ENCODE measurements around the gene SPEM2.

The SPEM2 gene

GRCh38 chr17:7425316-7425715 lies at the start of gene SPEM2:
Gene SPEM2 (plus strand): TSS chr17:7425616. CDS start chr17:7425689, 73 bp downstream.
- DNase-seq (ENCODE audit: low spot score) = no peak

DNA sequence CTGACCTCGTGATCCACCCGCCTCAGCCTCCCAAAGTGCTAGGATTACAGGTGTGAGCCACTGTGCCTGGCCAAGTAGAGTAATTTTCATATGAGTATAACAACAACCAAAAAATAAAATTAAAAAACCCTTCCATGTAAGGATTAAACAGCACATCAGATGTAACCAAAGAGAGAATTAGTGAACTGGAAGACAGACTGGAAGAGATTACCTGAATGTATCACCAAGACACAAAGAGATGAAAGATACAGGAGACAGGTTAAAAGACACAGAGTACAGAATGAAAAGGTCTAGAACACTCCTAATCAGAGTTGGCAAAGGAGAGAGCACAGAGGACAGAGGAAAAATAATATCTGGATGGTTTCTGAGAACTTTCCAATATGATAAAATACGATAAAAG lies 46.3 kb upstream of the SPEM2 start:
- no peak for DNase-seq (ENCODE audit: low spot score)

GRCh38 chr17:7380321-7380720 lies 45.1 kb upstream of the SPEM2 start:
- DNase-seq (ENCODE audit: low spot score) = no peak

GRCh38 chr17:7380855-7381683 lies 44.3 kb upstream of the SPEM2 start, which contains the start of gene TNK1:
Gene TNK1 (plus strand): TSS chr17:7381089. CDS start chr17:7382927, 1,838 bp downstream.
- DNase-seq (ENCODE audit: low spot score) = no peak

DNA sequence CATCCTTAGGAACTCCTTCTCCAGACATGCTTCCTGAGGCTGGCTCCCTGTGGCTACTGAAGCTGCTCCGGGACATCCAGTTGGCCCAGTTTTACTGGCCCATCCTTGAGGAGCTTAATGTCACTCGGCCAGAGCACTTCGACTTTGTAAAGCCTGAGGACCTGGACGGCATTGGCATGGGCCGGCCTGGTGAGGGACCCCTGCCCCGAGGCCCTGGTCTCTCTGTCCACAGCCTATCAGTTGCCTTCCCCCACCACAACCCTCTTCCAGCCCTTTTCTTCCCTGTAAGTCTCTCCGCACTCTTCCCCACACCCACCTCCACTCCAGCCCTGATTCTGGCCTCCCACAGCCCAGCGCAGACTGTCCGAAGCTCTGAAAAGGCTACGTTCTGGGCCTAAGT lies 42.5 kb upstream of the SPEM2 start:
- DNase-seq (ENCODE audit: low spot score) = no peak

DNA sequence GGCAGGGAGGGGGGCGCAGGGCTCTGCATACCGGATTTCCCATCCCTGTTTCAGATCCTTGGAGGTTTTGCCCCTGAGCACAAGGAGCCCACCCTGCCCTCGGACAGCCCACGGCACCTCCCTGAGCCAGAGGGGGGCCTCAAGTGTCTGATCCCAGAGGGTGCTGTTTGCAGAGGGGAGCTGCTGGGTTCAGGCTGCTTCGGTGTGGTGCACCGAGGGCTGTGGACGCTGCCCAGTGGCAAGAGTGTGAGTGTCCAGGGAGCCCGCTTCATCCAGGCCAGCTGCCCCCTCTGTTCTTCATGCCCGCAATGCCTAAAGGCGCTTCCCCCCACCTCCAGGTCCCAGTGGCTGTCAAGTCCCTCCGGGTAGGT lies 42.1 kb upstream of the SPEM2 start:
- DNase-seq (ENCODE audit: low spot score) = no peak

- DNase-seq (ENCODE audit: low spot score) = no peak
Measured at GRCh38 chr17:7383742-7384488, 41.5 kb upstream of the SPEM2 start.

DNA sequence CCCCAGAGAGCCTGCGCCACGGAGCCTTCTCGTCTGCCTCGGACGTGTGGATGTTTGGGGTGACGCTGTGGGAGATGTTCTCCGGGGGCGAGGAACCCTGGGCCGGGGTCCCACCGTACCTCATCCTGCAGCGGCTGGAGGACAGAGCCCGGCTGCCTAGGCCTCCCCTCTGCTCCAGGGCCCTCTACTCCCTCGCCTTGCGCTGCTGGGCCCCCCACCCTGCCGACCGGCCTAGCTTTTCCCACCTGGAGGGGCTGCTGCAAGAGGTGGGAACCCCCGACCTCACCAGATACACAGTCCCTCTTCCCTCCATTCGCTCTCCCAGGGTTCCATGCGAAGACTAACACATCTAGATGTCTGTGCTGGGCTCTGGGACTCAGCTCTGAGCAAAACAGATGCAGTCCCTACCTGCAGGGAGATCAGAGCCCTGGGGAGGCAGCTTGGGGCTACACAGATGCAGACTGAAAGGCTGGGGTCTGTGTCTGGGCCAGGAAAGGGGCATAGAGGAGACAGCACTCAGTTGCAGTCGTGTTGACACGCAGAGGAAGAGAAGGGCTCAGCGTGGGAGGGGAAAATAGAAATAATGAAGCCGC lies 40.8 kb upstream of the SPEM2 start:
- DNase-seq (ENCODE audit: low spot score) = no peak

DNA sequence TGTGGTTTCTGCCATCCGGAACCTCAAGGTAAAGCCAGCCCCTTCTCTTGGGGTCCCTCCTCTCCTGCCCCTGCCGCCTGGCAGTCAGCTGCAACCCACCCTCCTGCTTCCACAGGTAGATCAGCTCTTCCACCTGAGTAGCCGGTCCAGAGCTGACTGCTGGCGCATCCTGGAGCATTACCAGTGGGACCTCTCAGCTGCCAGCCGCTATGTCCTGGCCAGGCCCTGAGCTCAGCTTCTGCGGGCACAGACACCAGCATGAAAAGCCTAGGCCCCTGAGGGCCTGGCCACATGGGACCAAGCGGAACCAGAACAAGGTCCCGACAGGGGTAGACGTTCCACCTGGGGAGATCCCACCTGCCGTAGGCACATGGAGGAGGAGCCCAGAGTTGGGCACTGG lies 36.6 kb upstream of the SPEM2 start:
- no peak for DNase-seq (ENCODE audit: low spot score)

DNA sequence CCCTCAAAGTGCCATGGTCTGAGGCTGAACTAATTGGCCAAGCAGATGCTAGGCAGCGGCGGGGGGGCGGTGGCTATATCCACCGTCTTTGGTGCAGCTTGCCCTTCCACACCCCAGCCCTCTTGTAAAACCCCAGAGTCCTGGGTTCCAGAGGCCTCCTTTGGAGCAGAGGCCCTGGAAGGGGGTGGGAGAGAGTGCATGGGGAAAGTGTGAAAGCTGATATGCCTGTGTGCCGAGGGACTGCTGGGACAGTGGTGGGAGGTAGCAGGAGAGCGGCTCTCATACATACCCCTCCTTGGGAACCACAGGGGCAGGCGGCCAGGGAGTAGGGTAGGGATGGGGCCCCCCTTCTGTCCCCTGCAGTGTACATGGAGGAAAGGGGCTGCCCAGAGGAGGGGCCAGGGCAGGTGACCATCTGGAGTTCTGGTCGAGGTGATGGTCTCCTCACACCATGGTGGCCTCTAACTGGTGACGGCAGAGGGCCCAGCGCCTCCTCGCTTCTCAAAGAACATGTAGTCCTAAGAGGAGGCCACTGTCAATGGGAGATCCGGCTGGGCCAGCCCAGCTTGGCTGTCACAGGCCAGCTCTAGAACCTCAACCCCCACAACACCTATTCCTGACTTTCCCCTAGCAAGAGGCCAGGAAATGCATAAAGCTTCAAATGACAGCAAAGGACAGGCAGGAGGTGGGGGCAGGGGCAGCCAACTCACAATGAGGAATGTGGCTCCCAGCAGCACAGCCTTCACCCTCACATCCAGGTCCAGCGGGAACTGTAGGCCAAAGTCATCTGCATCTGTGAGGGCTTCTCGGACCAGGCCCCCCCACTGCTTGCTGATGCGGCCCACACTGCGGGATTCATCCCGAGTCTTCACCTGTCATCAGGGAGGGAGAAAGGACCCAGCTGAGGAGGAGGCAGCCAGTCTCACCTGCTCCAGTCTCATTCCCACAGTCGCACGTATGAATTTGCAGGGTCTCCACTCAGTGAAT lies 35.2 kb upstream of the SPEM2 start:
- no peak for DNase-seq (ENCODE audit: low spot score)

- no peak for DNase-seq (ENCODE audit: low spot score)
Measured at GRCh38 chr17:7391307-7391706, 34.1 kb upstream of the SPEM2 start.

GRCh38 chr17:7392696-7393612 lies 32.5 kb upstream of the SPEM2 start:
- DNase-seq (ENCODE audit: low spot score) = no peak

DNA sequence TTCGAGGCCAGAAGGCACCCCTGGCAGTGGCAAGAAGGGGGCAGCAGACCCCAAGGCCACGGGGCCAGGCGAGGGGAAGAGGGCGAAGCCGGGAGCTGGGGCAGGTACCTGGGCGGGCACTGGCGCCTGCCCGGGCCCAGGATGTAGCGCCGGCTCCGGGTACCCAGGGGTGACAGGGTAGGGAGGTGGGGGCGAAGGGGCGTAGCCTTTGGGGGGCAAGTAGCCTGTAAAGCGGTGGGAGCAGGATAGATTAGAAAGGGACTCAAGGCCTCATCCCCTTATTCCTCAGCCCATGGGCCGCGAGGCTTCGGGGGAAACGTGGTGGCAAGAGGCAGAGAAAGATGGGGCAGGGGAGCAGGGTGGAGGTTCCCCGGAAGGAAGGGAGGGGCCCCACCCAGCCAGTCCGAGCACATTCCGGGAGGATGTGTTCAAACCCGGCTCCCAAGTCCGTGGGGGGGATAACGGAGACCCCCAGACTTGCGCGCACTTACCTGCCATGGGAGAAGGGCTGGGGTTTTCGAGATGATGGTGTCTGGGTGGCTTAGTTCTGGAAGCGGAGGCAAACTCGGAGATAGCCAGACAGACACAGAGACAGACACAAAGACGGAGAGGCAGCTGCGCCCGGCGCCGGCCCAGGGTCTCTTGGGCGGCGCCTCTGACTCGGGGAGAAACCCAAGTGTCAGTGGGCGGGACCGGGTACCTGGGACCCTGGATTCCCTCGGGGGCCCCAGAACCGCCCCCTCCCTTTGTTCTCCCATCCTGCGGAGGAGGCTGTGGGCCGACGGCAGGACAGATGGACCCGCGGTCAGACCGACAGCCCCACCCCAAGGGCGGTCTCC lies 31.6 kb upstream of the SPEM2 start:
- DNase-seq (ENCODE audit: low spot score) = no peak

- peak; percentile 79 for DNase-seq (ENCODE audit: low spot score)
Measured at GRCh38 chr17:7394452-7395191, 30.8 kb upstream of the SPEM2 start, which contains the start of gene PLSCR3. Gene PLSCR3 (minus strand): TSS chr17:7394525. CDS start chr17:7394110, 415 bp downstream.

DNA sequence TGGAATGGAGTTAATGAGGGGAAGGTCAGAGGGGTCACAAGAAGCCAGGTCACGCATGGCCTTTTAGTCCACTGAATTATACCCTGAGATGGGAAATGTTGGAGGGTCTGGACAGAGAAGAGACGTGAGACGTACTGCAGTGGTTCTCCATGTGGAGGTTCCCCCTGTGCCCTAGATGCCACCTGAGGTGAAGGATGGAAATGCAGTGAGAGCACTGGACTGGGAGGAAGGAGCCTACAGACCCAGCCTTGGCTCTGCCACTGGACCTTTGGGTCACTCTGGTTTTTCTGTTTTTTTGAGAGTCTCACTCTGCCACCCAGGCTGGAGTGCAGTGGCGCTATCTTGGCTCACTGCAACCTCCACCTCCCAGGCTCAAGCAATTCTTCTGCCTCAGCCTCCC lies 29.3 kb upstream of the SPEM2 start:
- DNase-seq (ENCODE audit: low spot score) = no peak

DNA sequence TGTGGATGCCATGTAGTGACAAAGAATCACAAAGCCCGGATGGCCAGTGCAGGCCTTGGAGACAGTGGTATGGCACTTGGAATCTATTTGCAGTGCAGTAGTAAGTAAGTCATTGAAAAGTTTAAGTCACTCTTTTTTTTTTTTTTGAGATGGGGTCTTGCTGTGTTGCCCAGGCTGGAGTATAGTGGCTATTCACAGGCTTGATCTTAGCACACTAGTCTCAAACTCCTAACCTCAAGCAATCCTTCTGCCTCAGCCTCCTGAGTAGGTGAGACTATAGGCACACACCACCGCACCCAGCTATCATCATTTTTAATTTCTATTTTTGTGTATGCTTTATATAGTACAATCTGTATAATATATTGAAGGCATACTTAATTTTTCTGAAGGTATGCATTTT lies 26.8 kb upstream of the SPEM2 start:
- no peak for DNase-seq (ENCODE audit: low spot score)

DNA sequence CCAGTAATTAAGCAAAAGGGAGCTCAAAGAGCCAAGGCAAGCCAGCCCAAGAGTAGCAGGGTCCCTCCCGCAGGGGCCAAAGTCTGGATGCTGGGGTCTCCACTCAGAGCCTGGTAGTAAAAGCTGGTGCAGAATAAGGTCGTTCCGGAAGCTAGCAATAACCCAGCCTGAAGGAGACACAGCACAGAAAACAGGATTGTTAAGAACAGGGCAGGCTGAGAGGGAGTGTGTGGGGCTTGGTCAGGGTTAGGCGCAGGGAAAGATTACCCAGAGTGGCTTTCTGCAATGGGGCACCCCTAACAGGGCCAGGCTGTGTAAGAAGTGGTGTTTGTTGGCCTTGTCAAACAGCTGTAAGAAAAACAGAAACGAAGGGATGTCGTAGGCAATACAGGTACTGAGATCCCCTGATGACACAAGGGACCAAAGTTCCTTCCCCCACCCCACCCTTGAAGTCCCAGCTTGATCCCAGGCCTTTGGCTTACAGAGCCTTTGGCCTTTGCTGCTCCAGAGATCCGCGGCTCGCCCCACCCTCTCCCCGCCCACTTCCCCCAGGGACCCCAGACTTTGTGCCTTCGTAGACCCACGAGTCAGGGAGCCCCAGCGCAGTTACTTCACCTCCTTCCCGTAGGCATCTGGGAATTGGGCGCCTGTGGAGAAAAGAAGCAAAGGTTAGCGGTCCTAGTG lies 22.2 kb upstream of the SPEM2 start:
- DNase-seq (ENCODE audit: low spot score) = no peak

GRCh38 chr17:7403727-7403976 lies 21.8 kb upstream of the SPEM2 start:
- DNase-seq (ENCODE audit: low spot score) = no peak

Measured in COLO829 (cell line).